Uterus (tissue), 2 donors: ENCODE results near the gene INSIG1.

Experiments
- CTCF ChIP-seq, 4 experiments: fragments of 200-600 bp in 2 of 4; fragments of 450-650 bp in 2 of 4; sonication (generic) in 2 of 4; IDR thresholded peaks; one replicate each; pipeline ENCODE4 v1.5.1; 2016 to 2019; ENCODE audit warnings: antibody characterized with exemption in 4 of 4, mild to moderate bottlenecking in 2 of 4, moderate library complexity in 1 of 4
- POLR2A ChIP-seq, 2 donors: fragments of 450-650 bp; IDR thresholded peaks; one replicate each; pipeline ENCODE4 v1.6.1; 2016; ENCODE audit warnings: antibody characterized with exemption in 2 of 2, mild to moderate bottlenecking in 1 of 2, moderate library complexity in 1 of 2

GRCh38 chr7:155282671-155283070, 15.0 kb upstream of the INSIG1 start:
- TF ChIP-seq CTCF (IDR thresholded peaks at IDR 0.05) (no peak), POLR2A (IDR thresholded peaks at IDR 0.05) (no peak)
